Peyer's patch (tissue), 4 donors: ENCODE data around the gene ARHGAP40. TPM values are rescaled to one million over a fixed set of nuclear protein-coding genes. Genes with fewer than 3 reads are reported as not detected.

ENCODE experiments used
- DNase-seq, 3 donors: peaks; one replicate each; pipeline ENCODE4 v3.0.0-alpha.2; 2017 to 2019
- H3K27ac ChIP-seq, 4 donors: fragments of 200-600 bp; sonication (generic); one replicate each; pipeline ENCODE4 v1.5.1; 2016 to 2019
- H3K27me3 ChIP-seq, 2 donors: fragments of 200-600 bp; sonication (generic); one replicate each; pipeline ENCODE4 v1.5.1; 2019
- H3K36me3 ChIP-seq, 3 donors: fragments of 200-600 bp; sonication (generic); one replicate each; pipeline ENCODE4 v1.5.1; 2016 to 2019
- H3K4me1 ChIP-seq, 4 donors: fragments of 200-600 bp; sonication (generic); one replicate each; pipeline ENCODE4 v1.5.1; 2016 to 2019
- H3K4me3 ChIP-seq, 4 donors: fragments of 200-600 bp; sonication (generic); 1 replicate in 3 of 4; 2 replicates in 1 of 4; pipeline ENCODE4 v1.5.1; 2016 to 2019; ENCODE audit warnings: mild to moderate bottlenecking in 1 of 4
- H3K9me3 ChIP-seq, 4 donors: fragments of 200-600 bp; sonication (generic); one replicate each; pipeline ENCODE4 v1.5.1; 2016 to 2019; ENCODE audit warnings: mild to moderate bottlenecking in 1 of 4
- CTCF ChIP-seq, 6 experiments: fragments of 450-650 bp in 4 of 6; fragments of 200-600 bp in 2 of 6; sonication (generic) in 1 of 6; IDR thresholded peaks; one replicate each; pipeline ENCODE4 v1.5.1; 2017 to 2019; ENCODE audit warnings: antibody characterized with exemption in 6 of 6, mild to moderate bottlenecking in 3 of 6, moderate library complexity in 1 of 6
- POLR2A ChIP-seq, 2 donors: fragments of 450-650 bp; IDR thresholded peaks; one replicate each; pipeline ENCODE4 v1.5.1; 2017; ENCODE audit warnings: antibody characterized with exemption in 2 of 2, mild to moderate bottlenecking in 2 of 2, moderate library complexity in 2 of 2
- total RNA-seq, 4 donors: library from RNA; depleted of rRNA; stranded (reverse); fragments of >200 nt; gene quantifications; one replicate each; pipeline ENCODE4 v1.1.0, GENCODE V29; 2016

ARHGAP40 gene
- total RNA-seq, 4 donors from 2014 or later = not detected

- Histone ChIP-seq H3K27ac (no peak overlapping the region), H3K9me3 (no peaks in the 10 kb centered on the region), H3K4me3 (no peak overlapping the region), H3K27me3 (no peaks in the 10 kb centered on the region), H3K4me1 (no peaks in the 10 kb centered on the region), H3K36me3 (peaks cover 0 to 89% (median 0%) of the 10 kb centered on the region in 3 donors)
- no peak for DNase-seq
- TF ChIP-seq CTCF (IDR thresholded peaks at IDR 0.05) (no peak), POLR2A (IDR thresholded peaks at IDR 0.05) (no peak)
These were observed 41.8 kb upstream of the ARHGAP40 start for GRCh38 chr20:38559764-38560163.

- no peaks in the 10 kb centered on the region for H3K9me3 ChIP-seq
- no peak for DNase-seq
- no peak overlapping the region for H3K4me3 ChIP-seq
- no peaks in the 10 kb centered on the region for H3K27me3 ChIP-seq
- TF ChIP-seq CTCF (IDR thresholded peaks at IDR 0.05) = no peak
- no peak for TF ChIP-seq POLR2A (IDR thresholded peaks at IDR 0.05)
- H3K27ac ChIP-seq = no peak overlapping the region
- H3K36me3 ChIP-seq = peaks cover 0 to 90% (median 0%) of the 10 kb centered on the region in 3 donors
- H3K4me1 ChIP-seq = peaks cover 0 to 7% (median 0%) of the 10 kb centered on the region in 4 donors
These were observed 37.7 kb upstream of the ARHGAP40 start for GRCh38 chr20:38563802-38564431.

GRCh38 chr20:38564680-38565079, 36.9 kb upstream of the ARHGAP40 start:
- H3K36me3 ChIP-seq = peaks cover 0 to 90% (median 0%) of the 10 kb centered on the region in 3 donors
- no peaks in the 10 kb centered on the region for H3K27me3 ChIP-seq
- H3K4me3 ChIP-seq = no peak overlapping the region
- H3K9me3 ChIP-seq = no peaks in the 10 kb centered on the region
- H3K27ac ChIP-seq = no peak overlapping the region
- DNase-seq = no peak
- H3K4me1 ChIP-seq = peaks cover 0 to 7% (median 0%) of the 10 kb centered on the region in 4 donors
- TF ChIP-seq POLR2A (IDR thresholded peaks at IDR 0.05) (no peak), CTCF (IDR thresholded peaks at IDR 0.05) (no peak)

GRCh38 chr20:38566036-38566598, 35.5 kb upstream of the ARHGAP40 start:
- no peaks in the 10 kb centered on the region for H3K9me3 ChIP-seq
- H3K4me3 ChIP-seq = no peak overlapping the region
- H3K4me1 ChIP-seq = peaks cover 0 to 7% (median 0%) of the 10 kb centered on the region in 4 donors
- TF ChIP-seq CTCF (IDR thresholded peaks at IDR 0.05) (no peak), POLR2A (IDR thresholded peaks at IDR 0.05) (no peak)
- H3K36me3 ChIP-seq = peaks cover 0 to 89% (median 0%) of the 10 kb centered on the region in 3 donors
- DNase-seq = no peak
- H3K27me3 ChIP-seq = no peaks in the 10 kb centered on the region
- H3K27ac ChIP-seq = no peak overlapping the region

- H3K27me3 ChIP-seq = no peaks in the 10 kb centered on the region
- no peak overlapping the region for H3K27ac ChIP-seq
- H3K4me3 ChIP-seq = no peak overlapping the region
- TF ChIP-seq POLR2A (IDR thresholded peaks at IDR 0.05) = no peak
- no peak for TF ChIP-seq CTCF (IDR thresholded peaks at IDR 0.05)
- peaks cover 0 to 7% (median 0%) of the 10 kb centered on the region in 4 donors for H3K4me1 ChIP-seq
- no peak for DNase-seq
- H3K9me3 ChIP-seq = no peaks in the 10 kb centered on the region
- H3K36me3 ChIP-seq = peaks cover 0 to 90% (median 3%) of the 10 kb centered on the region in 3 donors
These were observed 31.7 kb upstream of the ARHGAP40 start for GRCh38 chr20:38569747-38570525.
